Inflammatory macrophage treated with lipopolysaccharide for 1 hour (primary cell): ENCODE data around the gene VASP.

Experiments
- DNase-seq, 2 donors: peaks; one replicate each; pipeline ENCODE4 v3.0.0-alpha.2; 2020 to 2022

VASP gene

DNA sequence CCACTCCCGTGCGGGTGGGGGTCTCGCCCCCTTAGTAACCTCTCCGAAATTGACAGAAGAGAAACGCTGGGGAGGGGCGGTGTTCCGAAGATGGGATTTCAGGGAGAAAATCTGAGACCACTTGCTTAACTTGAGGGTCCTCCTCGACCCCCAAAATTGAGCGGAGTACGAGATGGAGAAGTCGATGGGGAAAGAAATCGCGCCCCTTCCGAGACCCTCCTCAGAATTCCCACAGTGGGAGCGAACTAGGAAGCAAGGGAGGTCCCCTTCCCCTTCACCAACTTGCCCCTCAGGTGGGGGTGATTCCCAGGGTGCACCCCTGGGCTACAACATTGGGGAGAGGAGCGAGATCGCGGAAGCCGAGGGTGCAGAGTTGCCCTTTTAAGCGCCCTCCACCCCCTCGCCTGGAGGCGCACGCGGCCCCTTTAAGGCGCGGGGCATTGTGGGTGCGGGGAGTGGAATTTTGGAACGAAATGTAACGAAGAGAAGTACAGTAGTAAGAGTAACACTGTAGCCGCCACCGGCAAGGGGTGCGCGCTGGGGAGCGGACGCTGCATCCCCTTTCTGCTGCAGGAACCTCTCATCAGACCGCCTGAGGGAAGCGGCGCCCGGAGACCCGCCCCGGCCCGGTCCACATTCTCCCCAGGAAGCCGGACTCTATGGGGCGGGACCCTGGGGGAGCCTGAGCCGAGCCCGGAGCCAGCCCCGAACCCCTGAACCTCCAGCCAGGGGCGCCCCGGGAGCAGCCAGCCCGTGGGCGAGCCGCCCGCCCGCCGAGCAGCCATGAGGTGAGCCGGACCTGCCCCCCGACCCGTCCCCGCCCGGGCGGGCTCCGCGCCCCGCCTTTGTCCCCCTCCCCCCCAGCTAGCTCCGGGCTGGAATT, at the start of gene VASP:
Gene VASP, plus strand, starts transcription at position 491 of the 883 bp plus-strand sequence. Its CDS starts 293 bp downstream, at position 784.
- peak; percentile 93 to 96 for DNase-seq

- no peak for DNase-seq
Measured at GRCh38 chr19:45457776-45458175, 49.5 kb upstream of the VASP start.

GRCh38 chr19:45460807-45461347, 46.4 kb upstream of the VASP start:
- DNase-seq: no peak

DNA sequence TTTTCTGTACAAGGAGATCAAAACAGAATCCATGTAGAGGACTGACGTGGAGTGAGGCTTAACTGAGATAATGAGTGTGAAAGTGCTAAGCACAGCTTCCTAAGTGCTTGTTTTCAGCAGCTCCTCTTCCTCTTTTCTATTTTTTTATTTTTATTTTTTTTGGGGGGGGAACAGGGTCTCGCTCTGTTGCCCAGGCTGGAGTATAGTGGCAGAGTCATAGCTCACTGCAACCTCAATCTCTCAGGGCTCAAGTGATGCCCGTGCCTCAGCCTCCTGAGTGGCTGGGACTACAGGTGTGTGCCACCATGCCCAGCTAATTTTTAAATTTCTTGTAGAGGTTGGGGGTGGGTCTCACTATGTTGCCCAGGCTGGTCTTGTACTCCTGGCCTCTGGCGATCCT, 45.1 kb upstream of the VASP start:
- DNase-seq: no peak

DNA sequence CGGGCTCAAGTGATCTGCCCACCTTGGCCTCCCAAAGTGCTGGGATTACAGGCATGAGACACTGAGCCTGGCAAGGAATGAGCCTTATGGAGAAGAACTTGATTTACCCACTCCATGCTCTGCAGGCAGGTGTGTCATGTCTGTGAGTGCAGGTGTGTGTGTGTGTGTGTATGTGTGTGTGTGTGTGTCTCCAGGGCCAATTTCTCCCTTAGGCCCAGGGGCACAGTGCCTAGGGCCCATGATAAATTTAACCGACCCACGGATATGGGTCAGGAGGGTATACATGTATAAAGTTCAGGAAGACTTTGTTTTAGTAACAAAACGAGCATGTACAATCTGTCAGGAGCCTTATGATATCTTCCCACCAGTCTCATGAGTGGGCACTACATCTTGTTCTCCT, 44.0 kb upstream of the VASP start:
- DNase-seq: no peak

- no peak for DNase-seq
Measured at GRCh38 chr19:45464274-45464673, 43.0 kb upstream of the VASP start.

GRCh38 chr19:45464852-45465441, 42.3 kb upstream of the VASP start:
- DNase-seq: no peak

DNA sequence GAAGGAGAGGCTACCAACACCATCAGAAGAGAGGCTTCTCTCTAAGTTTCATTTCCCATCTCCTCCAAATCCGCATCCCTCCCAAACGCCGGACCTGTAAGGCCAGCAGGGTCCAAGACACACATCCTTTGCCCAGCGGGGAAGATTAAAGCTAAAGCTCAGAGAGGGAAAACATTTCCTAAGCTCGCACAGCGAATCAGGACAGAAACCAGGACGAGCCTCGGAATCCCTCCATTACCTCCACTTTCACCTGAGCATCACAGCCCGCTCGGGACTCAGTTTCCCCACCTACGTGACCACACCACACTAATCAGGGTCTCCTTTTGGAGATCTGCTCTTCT, 40.2 kb upstream of the VASP start:
- no peak for DNase-seq

GRCh38 chr19:45467456-45468158, 39.7 kb upstream of the VASP start, which contains the start of gene FOSB:
Gene FOSB, plus strand, starts transcription at chr19:45467996. Its CDS starts 591 bp downstream, at chr19:45468587.
- peak; percentile 90 to 98 for DNase-seq

GRCh38 chr19:45468159-45468651, 39.1 kb upstream of the VASP start:
- DNase-seq: no peak

GRCh38 chr19:45468803-45469131, 38.5 kb upstream of the VASP start:
- no peak for DNase-seq

DNA sequence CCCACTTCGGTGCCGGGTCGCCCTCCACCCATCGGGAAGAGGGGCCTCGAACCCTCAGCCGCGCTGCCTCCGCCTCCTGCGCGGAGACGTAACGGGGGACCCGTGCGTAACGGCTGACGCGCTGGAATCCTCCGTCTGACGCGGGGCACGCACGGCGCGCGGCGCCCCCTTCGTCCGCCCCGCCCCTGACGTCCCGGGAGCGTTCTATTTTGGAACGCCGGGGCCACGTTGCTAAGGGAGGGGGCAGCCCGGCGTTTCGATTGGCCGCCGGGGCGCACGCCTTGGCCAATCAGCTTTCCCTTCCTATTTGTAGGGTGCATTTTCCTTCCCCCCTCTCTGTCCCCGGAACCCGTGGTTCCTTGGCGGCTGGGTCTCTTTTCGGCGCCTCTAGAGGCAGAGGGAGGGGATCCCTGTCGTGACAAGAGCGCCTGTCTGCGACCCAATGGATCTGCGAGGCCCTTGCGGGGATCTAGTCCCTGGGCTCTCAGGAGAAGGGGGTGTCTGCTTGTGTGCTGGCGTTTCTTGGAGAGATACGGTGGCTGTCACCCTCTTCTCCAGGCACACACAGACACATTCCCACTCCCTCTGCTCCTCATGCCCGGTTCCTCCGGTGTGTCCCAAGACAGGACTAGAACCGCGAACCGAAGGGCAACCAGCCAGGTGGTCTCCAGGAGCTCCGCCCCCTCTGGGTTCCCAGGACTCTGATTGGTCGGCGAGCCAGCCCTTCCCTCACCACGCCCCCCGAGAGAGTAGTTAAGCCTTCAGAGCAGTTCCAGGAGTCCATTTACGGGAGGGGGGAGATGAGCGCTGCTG, 37.9 kb upstream of the VASP start:
- peak; percentile 89 to 92 for DNase-seq

DNA sequence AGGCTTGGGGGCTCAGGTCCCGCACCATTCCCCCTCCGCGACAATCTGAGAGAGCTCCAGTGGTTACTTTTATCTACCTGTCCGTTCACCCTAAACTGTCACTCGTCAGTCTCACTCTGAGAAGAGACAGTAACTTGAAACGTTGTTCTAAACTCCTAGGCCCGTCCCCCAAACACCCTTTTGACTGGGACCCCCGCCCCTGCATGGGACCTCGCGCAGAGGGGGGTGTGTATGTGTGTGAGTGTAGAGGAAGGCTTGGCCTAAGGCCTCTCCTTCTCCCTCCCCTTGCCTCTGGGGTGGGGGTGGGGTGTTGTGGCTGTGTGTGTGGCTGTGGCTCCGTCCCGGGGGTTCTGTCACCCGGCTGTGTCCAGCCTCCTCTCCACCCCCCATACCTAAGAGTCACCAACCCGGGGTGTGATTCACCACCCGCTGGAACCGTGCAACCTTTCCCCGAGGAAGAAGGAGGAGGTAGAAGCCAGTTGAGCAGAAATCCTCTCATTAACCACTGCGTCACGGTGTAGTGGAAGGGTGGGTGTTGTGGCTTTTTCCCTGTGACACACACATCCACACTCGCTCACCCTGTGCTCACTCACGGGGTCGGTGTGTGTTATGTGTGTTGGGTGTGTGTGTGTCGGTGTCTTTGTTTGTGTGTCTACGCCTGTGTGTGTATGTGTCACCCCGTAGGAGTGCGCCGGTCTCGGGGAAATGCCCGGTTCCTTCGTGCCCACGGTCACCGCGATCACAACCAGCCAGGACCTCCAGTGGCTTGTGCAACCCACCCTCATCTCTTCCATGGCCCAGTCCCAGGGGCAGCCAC, 37.1 kb upstream of the VASP start:
- peak; percentile 34 to 68 for DNase-seq

- no peak for DNase-seq
Measured at GRCh38 chr19:45470762-45471081, 36.6 kb upstream of the VASP start.

DNA sequence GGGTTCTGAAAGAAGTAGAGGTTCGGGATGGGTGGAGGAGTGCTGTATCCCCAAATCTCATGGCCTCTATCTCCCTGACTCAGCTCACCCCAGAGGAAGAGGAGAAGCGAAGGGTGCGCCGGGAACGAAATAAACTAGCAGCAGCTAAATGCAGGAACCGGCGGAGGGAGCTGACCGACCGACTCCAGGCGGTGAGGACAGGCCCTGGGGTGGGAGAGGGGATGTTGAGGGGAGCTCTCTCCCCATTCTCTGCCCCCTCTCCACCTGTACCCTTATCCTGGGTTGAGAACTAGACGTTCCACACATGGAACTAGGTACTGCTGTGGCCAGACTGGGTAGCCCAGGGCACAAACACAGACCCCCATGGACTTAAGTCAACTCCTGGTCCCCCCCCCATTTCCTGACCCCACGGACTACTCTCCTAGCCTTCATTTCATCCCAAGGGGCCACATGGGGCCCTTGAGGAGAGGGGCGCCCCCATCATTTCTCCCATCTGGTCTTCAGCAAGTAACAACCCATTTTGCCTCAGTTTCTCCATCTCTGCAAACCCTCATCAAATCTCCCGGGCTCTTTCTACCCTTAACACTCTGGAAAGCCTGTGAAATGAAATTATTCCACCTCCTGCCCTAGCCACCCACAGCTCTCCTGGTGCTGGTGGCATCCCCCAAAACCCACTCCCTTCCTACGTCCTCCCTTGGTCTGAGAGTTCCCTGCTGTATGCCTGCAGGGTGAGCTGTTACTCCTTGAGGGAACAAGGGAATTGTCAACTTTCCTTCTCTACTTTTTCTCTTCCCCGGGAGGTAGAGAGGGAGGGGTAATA, 36.0 kb upstream of the VASP start:
- no peak for DNase-seq

DNA sequence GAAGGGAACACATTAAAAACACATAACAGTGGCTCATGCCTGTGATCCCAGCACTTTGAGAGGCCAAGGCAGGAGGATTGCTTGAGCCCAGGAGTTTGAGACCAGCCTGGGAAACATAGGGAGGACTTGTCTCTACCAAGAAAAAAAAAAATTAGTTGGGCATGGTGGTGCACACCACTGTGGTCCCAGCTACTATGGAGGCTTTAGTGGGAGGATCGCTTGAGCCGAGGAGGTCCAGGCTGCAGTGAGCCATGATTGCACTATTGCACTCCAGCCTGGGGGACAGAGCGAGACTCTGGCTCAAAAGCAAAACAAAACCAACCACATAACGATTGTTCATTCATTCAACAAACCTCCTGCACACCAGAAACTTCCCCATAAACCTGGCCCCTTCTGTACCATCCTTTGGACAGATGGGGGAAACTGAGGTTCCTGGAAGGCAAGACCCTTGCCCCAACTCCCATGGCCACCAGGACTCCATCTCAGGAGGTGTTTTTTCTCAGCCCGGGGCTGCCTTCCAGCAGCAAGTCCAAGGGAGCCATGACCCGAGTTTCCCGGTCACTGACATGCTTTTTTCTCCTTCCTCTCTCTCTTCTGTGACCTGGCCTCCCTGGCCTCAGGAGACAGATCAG, 35.2 kb upstream of the VASP start:
- DNase-seq: no peak

- no peak for DNase-seq
Measured at GRCh38 chr19:45472563-45473366, 34.5 kb upstream of the VASP start.

DNA sequence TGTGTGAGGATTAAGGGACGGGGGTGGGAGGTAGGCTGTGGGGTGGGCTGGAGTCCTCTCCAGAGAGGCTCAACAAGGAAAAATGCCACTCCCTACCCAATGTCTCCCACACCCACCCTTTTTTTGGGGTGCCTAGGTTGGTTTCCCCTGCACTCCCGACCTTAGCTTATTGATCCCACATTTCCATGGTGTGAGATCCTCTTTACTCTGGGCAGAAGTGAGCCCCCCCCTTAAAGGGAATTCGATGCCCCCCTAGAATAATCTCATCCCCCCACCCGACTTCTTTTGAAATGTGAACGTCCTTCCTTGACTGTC, 34.0 kb upstream of the VASP start:
- no peak for DNase-seq
